Fibroblast of pulmonary artery (primary cell): ENCODE results near the gene PGC.

Source experiments
- DNase-seq: peaks from one replicate; pipeline ENCODE4 v3.0.0-alpha.2; 2010; ENCODE audit warnings: low read depth
- H3K4me3 ChIP-seq: replicated peaks from 2 replicates; pipeline ENCODE4 v1.5.1; 2011; ENCODE audit warnings: low read depth, mild to moderate bottlenecking, control low read depth, low read length, moderate library complexity
- CTCF ChIP-seq: IDR thresholded peaks from 2 replicates; pipeline ENCODE4 v1.5.1; 2011; ENCODE audit warnings: mild to moderate bottlenecking, control low read depth, low read length, inconsistent platforms; ENCODE audit errors: missing control alignments

Gene PGC

DNA sequence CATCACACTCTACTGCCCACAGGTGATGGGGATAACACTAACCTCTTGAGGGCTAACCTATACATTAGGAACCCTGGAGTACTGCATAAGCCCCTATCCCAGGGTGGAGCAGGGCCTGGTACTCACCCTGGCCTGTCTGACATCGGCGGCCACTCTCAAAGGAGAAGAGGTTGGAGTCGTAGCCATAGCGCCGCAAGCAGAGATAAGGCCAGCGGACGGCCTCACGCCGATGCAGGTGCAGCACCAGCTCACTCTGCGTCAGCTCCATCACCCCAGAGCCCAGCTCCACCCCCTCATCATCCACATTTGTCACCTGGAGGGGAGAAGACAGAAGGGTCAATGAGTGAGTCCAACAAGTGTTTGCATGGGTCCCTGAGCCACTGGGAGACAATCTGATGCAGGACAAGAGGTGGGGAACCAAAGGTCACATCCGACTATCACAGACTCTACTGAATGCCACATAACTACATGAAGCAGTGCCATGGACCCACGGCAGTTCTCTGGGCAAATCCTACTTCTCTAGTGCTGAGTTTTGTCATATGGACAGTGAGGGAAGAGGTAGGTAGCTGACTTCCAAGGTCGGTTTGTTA lies 28.2 kb upstream of the PGC start:
- no peak for DNase-seq
- no peak overlapping the region for H3K4me3 ChIP-seq
- TF ChIP-seq CTCF, result no peak

- no peak for TF ChIP-seq CTCF
- no peak overlapping the region for H3K4me3 ChIP-seq
- no peak for DNase-seq
Observed at GRCh38 chr6:41774841-41775240, 27.6 kb upstream of the PGC start.

- no peak for TF ChIP-seq CTCF
- no peak for DNase-seq
- H3K4me3 ChIP-seq, result no peak overlapping the region
Observed at GRCh38 chr6:41771058-41771983, 24.1 kb upstream of the PGC start.

- H3K4me3 ChIP-seq, result no peak overlapping the region
- no peak for DNase-seq
- no peak for TF ChIP-seq CTCF
Observed at GRCh38 chr6:41770381-41771057, 23.3 kb upstream of the PGC start.

GRCh38 chr6:41769376-41769775 lies 22.2 kb upstream of the PGC start:
- DNase-seq, result no peak
- TF ChIP-seq CTCF, result no peak
- H3K4me3 ChIP-seq, result no peak overlapping the region

GRCh38 chr6:41768545-41769308 lies 21.5 kb upstream of the PGC start:
- DNase-seq, result no peak
- no peak overlapping the region for H3K4me3 ChIP-seq
- no peak for TF ChIP-seq CTCF
